B cell (primary cell): Measurements from ENCODE around the gene NPM3. TPM values are rescaled to one million over a fixed set of nuclear protein-coding genes. Genes with fewer than 3 reads are reported as not detected.

Experiments used
- ATAC-seq: fragments of 200-7000 bp; cut with Tn5 transposase; one replicate; pipeline ENCODE4 v1.10.0; 2021; ENCODE audit warnings: low read depth, mild to moderate bottlenecking, moderate number of reproducible peaks, moderate library complexity
- CTCF ChIA-PET: fragments of 350-600 bp; sonication (Branson Sonifier 250); formaldehyde crosslinking; loops from one replicate; lab custom pipeline; 2021; ENCODE audit warnings: antibody characterized with exemption, inconsistent platforms; lab: Charles Lee
- POLR2A ChIA-PET: fragments of 350-600 bp; sonication (Branson Sonifier 250); formaldehyde crosslinking; loops from one replicate; lab custom pipeline; 2021; ENCODE audit warnings: antibody characterized with exemption; lab: Charles Lee
- DNase-seq: peaks from one replicate; pipeline ENCODE4 v3.0.0; 2013
- H2AFZ ChIP-seq: 2 replicates; pipeline ENCODE4 v1.6.1; 2012; ENCODE audit warnings: mild to moderate bottlenecking, low read depth, low read length; ENCODE audit not compliant: insufficient read depth, poor library complexity, severe bottlenecking
- H3K27ac ChIP-seq, 2 donors: 1 replicate in 1 of 2; 2 replicates in 1 of 2; pipeline ENCODE4 v1.5.1; 2012 to 2013; ENCODE audit warnings: low read length in 2 of 2, mild to moderate bottlenecking in 2 of 2, moderate library complexity in 1 of 2
- H3K27me3 ChIP-seq, 4 experiments: fragments of 200-600 bp in 1 of 4; sonication (generic) in 1 of 4; replicated peaks in 1 of 4; 1 replicate in 2 of 4; 2 replicates in 2 of 4; pipeline versions ENCODE4 v1.6.1 to v1.7.0; 2013 to 2016; ENCODE audit warnings: low read length in 3 of 4, mild to moderate bottlenecking in 2 of 4, mixed read lengths in 1 of 4, moderate library complexity in 1 of 4; ENCODE audit not compliant: insufficient read depth in 4 of 4, control insufficient read depth in 3 of 4; ENCODE audit errors: control extremely low read depth in 1 of 4
- H3K36me3 ChIP-seq, 2 experiments: replicated peaks in 1 of 2; 1 replicate in 1 of 2; 2 replicates in 1 of 2; pipeline versions ENCODE4 v1.6.1 to v1.7.1; 2013; ENCODE audit warnings: low read length in 1 of 2; ENCODE audit not compliant: insufficient read depth in 2 of 2, control insufficient read depth in 1 of 2; ENCODE audit errors: control extremely low read depth in 1 of 2, extremely low read depth in 1 of 2
- H3K4me1 ChIP-seq, 2 donors: fragments of 200-600 bp in 1 of 2; sonication (generic) in 1 of 2; 1 replicate in 1 of 2; 2 replicates in 1 of 2; pipeline versions ENCODE4 v1.5.1 to v1.6.1; 2013 to 2017; ENCODE audit warnings: low read length in 2 of 2; ENCODE audit not compliant: control insufficient read depth in 2 of 2, insufficient read depth in 2 of 2
- H3K4me2 ChIP-seq: replicated peaks from 2 replicates; pipeline ENCODE3; 2012; ENCODE audit warnings: mild to moderate bottlenecking, low read depth, low read length; ENCODE audit not compliant: poor library complexity, severe bottlenecking
- H3K4me3 ChIP-seq, 5 experiments: fragments of 200-600 bp in 1 of 5; sonication (generic) in 1 of 5; 1 replicate in 3 of 5; 2 replicates in 2 of 5; pipeline versions ENCODE4 v1.5.1 to v1.7.0; 2011 to 2016; ENCODE audit warnings: low read length in 4 of 5, mild to moderate bottlenecking in 4 of 5, low read depth in 2 of 5, control low read depth in 1 of 5, moderate library complexity in 1 of 5; ENCODE audit not compliant: insufficient read depth in 1 of 5; ENCODE audit errors: control extremely low read depth in 1 of 5, extremely low read depth in 1 of 5
- H3K79me2 ChIP-seq: fragments of 200-600 bp; sonication (generic); one replicate; pipeline ENCODE4 v1.6.0; 2016; ENCODE audit warnings: low read length; ENCODE audit not compliant: control insufficient read depth, insufficient read depth
- H3K9ac ChIP-seq: fragments of 200-600 bp; sonication (generic); 2 replicates; pipeline ENCODE4 v1.6.1; 2017; ENCODE audit warnings: mild to moderate bottlenecking, low read length, moderate library complexity
- H3K9me3 ChIP-seq, 3 donors: one replicate each; pipeline versions ENCODE4 v1.6.1 to v1.7.1; 2013; ENCODE audit warnings: low read length in 2 of 3; ENCODE audit not compliant: control insufficient read depth in 2 of 3, insufficient read depth in 1 of 3; ENCODE audit errors: control extremely low read depth in 1 of 3
- H4K20me1 ChIP-seq: 2 replicates; pipeline ENCODE4 v1.6.0; 2012; ENCODE audit warnings: mild to moderate bottlenecking, low read length; ENCODE audit not compliant: insufficient read depth, control insufficient read depth, poor library complexity, severe bottlenecking
- H3K27ac Mint-ChIP-seq: one replicate; pipeline ENCODE4 v1.8.0; 2021; ENCODE audit warnings: mixed read lengths
- H3K27me3 Mint-ChIP-seq: one replicate; pipeline ENCODE4 v1.8.0; 2021; ENCODE audit warnings: mixed read lengths
- H3K4me1 Mint-ChIP-seq: one replicate; pipeline ENCODE4 v1.8.0; 2021; ENCODE audit warnings: mixed read lengths
- H3K4me3 Mint-ChIP-seq: one replicate; pipeline ENCODE4 v1.8.0; 2021; ENCODE audit warnings: mixed read lengths
- H3K9me3 Mint-ChIP-seq: one replicate; pipeline ENCODE4 v1.8.0; 2022; ENCODE audit warnings: mixed read lengths; ENCODE audit not compliant: insufficient read depth
- CTCF ChIP-seq: fragments of 200-600 bp; IDR thresholded peaks from one replicate; pipeline ENCODE4 v1.8.0; 2022; ENCODE audit warnings: antibody characterized with exemption, mild to moderate bottlenecking
- EZH2 ChIP-seq: IDR thresholded peaks from 2 replicates; pipeline ENCODE4 v1.6.1; 2012; ENCODE audit warnings: borderline replicate concordance, low read depth, mild to moderate bottlenecking, moderate library complexity, low read length; ENCODE audit not compliant: insufficient read depth, poor library complexity, severe bottlenecking
- WGBS: methylation state at CpG from one replicate; pipeline ENCODE4 v1.1.5; 2013; ENCODE audit warnings: missing lambda C conversion rate; ENCODE audit not compliant: insufficient coverage; 5-methylcytosine and 5-hydroxymethylcytosine counted together
- intact Hi-C: fragments of 100-400 bp; cut with micrococcal nuclease; formaldehyde crosslinking; loops from one replicate; pipeline ENCODE4 v1.10.0; 2022
- polyA plus RNA-seq: library from polyadenylated mRNA; depleted of rRNA; stranded (reverse); fragments of >200 nt; gene quantifications from 2 replicates; pipeline ENCODE4 v1.2.3, GENCODE V29; 2012
- total RNA-seq, 2 donors: library from RNA; stranded (reverse); fragments of 120-200 nt in 1 of 2; gene quantifications; 1 replicate in 1 of 2; 2 replicates in 1 of 2; pipeline versions ENCODE4 v1.2.3 to v1.2.4, GENCODE V29; 2013 to 2022

NPM3 gene
- total and polyA plus RNA-seq, 2 donors (not counting 1 experiment from before 2014, with no cell fraction given), result 7.7 to 13.5 TPM

- ChIA-PET CTCF (interaction anchor here (3.6 kb wide), 1 partner anchor 10 kb away, joined by 20 read pairs; the partner anchor contains the start of gene NPM3), POLR2A (no interaction called here)
- no peaks in the 10 kb centered on the region for H3K79me2 ChIP-seq
- H3K4me2 ChIP-seq, result no peak overlapping the region
- TF ChIP-seq EZH2 (no peak), CTCF (no peak)
- H3K27me3 Mint-ChIP-seq, result peaks cover 52% of the 10 kb centered on the region
- no peak overlapping the region for H3K27ac ChIP-seq
- no peak overlapping the region for H3K9ac ChIP-seq
- DNase-seq (peak; percentile 21), ATAC-seq (no peak)
- peaks cover 25 to 29% of the 10 kb centered on the region in 2 donors for H3K4me1 ChIP-seq
- peaks cover 23% of the 10 kb centered on the region for H3K4me1 Mint-ChIP-seq
- no peak overlapping the region for H3K4me3 ChIP-seq
- H3K27ac Mint-ChIP-seq, result no peak overlapping the region
- no peaks in the 10 kb centered on the region for H3K9me3 Mint-ChIP-seq
- H2AFZ ChIP-seq, result no peak overlapping the region
- intact Hi-C loops, result no loop called here
- H3K4me3 Mint-ChIP-seq, result no peak overlapping the region
- 85% methylated on average over 6 of the region's 6 CpGs for WGBS
- peaks cover 8% of the 10 kb centered on the region for H4K20me1 ChIP-seq
- peaks cover 0 to 68% (median 37%) of the 10 kb centered on the region in 4 experiments for H3K27me3 ChIP-seq
- no peaks in the 10 kb centered on the region for H3K36me3 ChIP-seq
- H3K9me3 ChIP-seq, result peaks cover 0 to 9% (median 0%) of the 10 kb centered on the region in 3 donors
Measured at GRCh38 chr10:101772017-101772894, 11.0 kb downstream of the NPM3 start.

GRCh38 chr10:101771380-101771779 is 11.9 kb downstream of the NPM3 start:
- no peaks in the 10 kb centered on the region for H3K79me2 ChIP-seq
- H3K9me3 ChIP-seq, result peaks cover 0 to 6% (median 0%) of the 10 kb centered on the region in 3 donors
- H3K27ac Mint-ChIP-seq, result no peak overlapping the region
- no peak overlapping the region for H2AFZ ChIP-seq
- ATAC-seq, result no peak
- H3K4me3 Mint-ChIP-seq, result no peak overlapping the region
- 90% methylated on average over 9 of the region's 10 CpGs for WGBS
- H3K4me2 ChIP-seq, result no peak overlapping the region
- H3K4me1 ChIP-seq, result peaks cover 19 to 24% of the 10 kb centered on the region in 2 donors
- H3K36me3 ChIP-seq, result no peaks in the 10 kb centered on the region
- TF ChIP-seq EZH2 (no peak), CTCF (no peak)
- no peak for DNase-seq
- H4K20me1 ChIP-seq, result peaks cover 8% of the 10 kb centered on the region
- H3K4me3 ChIP-seq, result no peak overlapping the region
- intact Hi-C loops, result no loop called here
- H3K27me3 Mint-ChIP-seq, result peaks cover 54% of the 10 kb centered on the region
- no peak overlapping the region for H3K27ac ChIP-seq
- CTCF ChIA-PET, result interaction anchor here (3.6 kb wide), 1 partner anchor 11 kb away, joined by 20 read pairs; the partner anchor contains the start of gene NPM3
- POLR2A ChIA-PET, result no interaction called here
- peaks cover 0 to 59% (median 30%) of the 10 kb centered on the region in 4 experiments for H3K27me3 ChIP-seq
- peaks cover 20% of the 10 kb centered on the region for H3K4me1 Mint-ChIP-seq
- no peak overlapping the region for H3K9ac ChIP-seq
- no peaks in the 10 kb centered on the region for H3K9me3 Mint-ChIP-seq
